ENCODE results near the gene KCNQ1.

KCNQ1 gene

DNA sequence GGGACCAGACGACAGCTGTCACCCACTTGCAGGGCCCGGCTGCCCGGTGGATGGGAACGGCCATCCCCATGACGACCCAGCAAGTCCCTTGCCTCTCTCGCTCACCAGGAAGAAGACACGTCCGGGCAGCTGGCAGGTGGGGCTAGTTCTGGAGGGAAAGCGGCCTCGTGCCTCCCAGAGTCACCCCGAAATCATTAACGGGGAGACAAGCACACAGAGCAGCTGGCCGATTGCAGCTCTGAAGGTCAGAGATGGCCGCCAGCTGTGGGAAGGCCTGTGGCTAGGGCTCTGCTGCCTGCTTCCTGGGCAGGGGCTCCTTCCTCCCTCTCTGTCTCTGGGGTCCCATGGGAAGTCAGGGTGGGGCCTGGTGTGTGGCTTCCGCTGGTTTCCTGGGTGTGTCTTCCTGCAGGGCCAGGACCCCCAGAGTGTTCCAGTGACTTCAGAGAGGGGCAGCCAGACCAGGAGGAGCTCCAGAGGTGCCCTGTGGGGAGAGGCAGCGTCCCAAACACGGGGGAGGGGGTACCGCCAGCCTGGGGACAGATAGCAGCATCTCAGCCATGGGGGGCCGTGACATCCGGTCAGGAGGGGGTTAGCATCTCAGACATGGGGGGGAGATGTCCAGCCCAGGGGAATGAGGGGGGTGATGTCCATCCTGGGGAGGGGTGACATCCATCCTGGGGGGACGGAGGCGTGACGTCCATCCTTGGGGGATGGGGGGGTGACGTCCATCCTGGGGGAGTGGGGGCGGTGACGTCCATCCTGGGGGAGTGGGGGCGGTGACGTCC is 114.9 kb downstream of the KCNQ1 start:
- no peak for ATAC-seq

DNA sequence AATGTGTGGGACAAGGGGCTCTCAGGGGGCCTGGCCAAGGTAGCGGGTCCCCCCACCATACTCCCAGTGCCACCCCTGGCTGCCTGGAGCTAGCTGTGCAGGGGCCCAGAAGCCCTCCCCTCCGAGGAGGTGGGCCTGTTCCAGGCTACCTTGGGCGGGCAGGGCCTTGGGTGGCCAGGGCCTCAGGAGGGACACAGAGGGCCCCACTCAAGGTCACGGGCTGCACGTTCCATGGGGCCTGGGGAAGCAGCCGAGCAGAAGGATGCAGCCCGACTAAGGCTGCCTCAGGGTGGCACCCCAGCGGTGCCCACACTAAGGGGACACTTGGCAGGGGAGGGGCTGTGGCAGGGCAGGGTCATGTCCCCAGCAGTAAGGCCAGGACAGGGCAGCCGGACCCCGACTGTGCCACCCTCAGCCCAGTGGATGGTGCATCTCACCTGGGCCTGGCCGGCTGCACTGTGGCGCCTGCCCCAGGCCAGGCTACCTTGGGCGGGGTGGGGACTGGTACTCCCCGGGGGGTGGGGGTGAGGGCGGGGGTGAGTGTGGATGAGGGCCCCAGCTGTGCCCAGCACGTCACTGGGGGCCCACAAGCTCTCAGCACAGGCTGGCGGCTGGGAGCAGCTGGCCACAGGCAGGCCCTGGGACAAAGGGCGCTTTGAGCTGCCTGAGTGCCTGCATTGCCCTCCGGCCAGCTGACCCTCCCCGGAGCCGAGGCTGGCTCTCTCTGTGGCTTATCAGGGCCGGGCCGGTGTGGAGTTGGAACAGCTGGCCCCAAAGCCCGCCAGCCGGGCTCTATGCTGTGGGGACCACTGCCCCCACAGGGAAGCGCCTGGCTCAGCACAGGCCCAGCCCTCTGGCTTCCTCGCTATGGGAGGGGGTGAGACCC is 117.1 kb downstream of the KCNQ1 start:
- ATAC-seq = no peak

DNA sequence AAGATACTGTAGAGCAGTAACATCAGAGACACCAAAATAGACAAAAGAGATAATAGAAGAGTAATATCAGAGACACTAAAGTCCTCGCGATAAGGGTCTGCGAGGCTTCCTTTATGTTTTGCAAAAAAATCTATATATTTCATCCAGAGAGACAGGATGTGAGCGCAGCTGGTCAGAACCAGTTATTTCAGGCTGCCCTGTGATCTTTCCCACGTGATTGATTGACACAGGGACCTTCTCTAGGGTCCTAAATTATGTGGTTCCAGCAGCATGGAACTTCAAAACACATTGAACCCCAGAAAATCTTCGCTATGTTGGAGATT is 118.0 kb downstream of the KCNQ1 start:
- ATAC-seq = no peak

DNA sequence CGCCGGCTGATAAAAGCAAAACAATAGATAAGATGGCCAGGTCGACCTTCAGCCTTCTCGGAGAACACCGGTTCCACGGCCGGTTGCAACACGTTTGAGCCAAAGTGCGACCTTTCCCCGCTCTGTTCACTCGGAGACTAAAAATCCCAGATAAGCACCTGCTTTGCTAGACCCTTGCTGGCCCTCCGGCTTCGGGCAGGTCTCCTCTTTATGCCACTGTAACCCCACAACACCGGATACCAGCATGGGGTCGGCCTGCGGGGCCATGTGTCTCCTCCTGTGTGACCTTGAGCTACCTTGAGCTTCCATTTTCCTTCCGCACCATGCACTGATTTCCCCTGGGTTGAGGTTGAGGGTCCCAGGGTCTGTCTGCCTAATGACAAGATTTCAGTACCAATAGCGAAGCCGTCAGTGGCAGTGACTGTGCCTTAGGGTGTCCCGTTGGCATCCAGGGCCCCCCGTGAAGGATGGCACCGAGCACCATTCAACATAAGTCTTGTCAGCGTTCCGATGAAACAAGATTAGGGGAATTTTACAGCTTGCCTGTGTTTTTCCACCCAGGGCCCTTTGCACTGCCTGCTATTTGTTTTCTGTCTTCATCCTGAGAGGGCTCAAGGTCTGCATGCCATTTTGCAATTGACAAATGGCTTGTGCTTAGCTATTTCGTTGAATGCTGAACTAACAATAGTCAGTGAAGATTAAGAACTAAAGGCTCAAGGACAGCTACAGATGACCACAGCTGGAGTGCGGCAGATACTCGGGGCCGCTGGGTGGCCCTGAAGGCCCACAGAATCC is 118.6 kb downstream of the KCNQ1 start:
- no peak for ATAC-seq

DNA sequence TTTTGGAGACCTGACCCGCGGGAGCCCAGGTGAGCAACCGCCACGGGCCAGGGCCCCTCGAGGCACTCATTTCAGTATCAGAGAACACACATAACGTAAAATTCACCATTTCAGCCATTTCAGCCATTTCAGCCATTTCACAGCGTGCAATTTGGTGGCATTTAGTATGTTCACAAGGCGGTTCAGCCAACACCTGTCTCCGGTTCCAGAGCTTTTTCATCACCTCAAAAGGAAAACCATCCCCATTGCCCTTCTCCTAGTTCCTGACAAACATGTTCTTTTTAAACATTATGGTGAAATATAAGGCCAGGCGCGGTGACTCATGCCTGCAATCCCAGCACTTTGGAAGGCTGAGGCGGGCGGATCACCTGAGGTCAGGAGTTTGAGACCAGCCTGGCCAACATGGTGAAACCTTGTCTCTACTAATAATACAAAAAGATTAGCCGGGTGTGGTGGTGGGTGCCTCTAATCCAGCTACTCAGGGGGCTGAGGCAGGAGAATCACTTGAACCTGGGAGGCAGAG is 119.3 kb downstream of the KCNQ1 start:
- no peak for ATAC-seq

DNA sequence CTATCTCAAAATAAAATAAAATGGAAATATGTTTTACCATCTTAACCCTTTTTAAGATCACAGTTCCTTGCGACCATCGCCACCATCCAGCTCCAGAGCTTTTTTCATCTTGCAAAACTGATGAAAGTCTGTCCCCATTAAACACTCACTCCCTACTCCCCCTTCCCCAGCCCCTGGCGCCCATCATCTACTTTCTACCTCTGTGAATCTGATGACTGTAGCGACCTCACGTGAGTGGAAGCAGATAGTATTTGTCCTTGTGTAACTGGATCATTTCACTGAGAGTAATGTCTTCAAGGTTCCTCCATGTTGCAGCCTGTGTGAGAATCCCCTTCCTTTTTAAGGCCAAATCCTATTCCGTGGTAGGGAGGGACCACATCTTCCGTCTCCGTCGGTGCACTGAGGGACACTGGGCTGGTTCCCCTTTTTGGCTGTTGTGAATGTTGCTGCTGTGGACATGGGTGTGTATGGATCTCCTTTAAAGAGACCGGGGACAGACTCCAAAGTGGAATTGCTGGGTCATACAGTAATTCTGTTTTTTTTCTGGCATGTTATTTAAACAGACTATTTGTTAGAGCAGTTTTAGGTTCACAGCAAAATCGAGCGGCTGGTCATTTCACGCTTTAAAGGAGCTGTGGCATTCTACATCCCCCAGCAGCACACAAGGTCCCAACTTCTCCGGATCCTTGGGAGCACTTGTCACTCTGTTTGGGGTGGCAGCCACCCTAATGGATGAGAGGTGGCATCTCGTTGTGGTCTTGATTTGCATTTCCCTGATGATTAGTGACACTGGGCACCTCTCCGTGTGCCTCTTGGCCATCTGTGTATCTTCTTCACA is 120.0 kb downstream of the KCNQ1 start:
- no peak for ATAC-seq

DNA sequence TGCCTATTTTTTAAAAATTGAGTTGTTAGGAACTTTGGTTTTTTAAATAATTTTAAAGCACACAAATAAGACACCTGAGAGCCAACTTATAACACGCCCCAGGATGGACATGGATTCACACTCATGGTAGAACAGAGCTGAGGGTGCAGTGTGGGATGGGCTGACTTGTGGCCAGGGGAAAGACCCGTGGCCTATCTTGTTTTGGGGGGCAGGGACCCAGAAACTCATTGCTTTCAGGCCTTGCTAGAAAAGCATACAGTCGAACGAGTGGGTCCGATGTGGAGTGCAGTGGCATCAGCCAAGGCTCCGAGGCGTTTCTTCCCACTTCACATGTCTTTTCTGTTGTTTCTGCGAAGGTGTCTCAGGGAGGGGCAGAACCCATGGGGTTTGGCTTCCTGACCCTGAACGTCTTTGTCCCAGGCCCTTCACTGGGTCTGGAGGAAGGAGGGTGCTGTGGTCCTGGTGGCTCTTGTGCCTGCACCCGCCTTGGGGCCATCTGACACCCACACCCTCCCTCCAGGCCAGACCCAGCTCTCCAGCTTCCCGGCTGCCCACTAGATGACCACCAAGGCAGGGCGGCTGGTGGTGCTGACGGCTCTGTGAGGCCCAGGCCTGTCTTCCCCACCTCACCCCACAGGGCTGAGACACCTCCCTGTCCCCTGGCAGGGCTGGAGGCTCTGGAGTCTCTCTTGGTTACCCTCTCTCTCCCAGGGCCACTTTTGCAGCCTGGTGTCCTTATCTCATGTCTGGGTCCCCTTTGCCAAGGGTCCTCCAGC is 120.8 kb downstream of the KCNQ1 start:
- ATAC-seq = no peak

DNA sequence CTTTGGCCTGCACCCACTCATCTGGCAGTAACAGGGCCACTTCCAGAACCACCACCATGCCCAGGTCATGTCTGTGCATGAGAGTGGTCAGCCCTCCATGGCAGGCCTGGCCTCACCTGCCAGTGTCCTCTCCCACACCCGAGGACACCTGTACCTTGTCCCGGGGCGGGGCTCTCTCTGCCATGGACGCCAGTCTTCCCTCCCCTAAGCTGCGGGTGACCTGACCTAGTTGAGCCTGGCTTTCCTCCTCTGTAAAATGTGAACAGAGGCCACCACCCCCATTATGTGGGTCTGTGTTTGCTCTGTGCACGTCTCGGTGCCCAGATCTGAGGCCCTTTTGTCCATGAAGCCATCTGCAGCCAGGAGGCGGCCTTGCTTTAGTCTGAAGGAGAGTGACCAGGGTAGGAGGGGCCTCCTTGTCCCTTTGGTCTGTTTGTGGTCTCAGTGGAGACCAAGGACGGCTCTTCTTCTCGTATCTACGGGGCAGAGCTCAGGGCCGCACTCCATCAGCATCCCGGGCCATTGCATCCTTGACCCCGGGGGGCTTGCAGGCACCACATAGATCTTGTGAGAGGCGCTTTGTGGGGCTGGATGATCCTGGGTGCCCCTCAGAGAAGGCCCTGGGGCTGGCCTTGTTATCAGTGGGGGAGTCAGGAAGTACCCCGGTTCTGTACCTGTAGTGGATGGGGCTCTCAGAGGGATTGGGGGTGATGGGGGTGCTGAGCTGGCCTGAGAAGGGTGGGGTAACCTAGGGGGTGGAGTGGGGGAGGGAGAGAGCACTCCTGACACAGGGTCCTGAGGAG is 121.6 kb downstream of the KCNQ1 start:
- ATAC-seq = no peak

DNA sequence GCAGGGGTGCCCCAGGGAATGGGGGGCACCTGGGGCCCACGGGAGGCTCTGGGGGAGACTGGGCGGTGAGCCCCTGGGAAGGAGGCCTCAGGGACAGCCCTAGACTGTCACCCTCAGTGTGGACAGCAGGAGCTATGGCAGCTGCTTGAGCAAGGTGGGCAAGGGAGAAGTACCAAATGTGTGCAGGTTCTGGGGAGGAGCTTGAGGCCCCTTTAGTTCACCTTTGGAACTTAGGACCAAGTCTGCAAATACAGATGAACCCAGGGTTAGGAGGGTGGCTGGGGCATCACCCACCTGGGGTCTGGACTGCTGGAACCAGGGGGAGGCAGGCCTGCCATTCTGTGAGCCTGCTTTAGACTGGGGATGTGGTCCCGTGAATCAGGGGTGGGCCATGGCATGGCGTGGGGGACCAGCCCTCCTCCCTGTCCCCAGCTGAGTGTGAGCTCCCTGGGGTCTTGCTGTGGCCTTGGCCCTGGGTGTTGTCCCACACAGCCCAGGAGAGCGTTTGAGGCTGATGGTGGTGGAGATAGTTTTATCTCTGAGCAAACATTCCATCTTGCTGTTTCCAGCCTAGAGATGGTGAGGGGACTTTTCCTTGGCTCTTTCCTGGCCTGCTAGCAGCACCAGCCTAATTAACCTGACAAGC is 122.3 kb downstream of the KCNQ1 start:
- no peak for ATAC-seq

DNA sequence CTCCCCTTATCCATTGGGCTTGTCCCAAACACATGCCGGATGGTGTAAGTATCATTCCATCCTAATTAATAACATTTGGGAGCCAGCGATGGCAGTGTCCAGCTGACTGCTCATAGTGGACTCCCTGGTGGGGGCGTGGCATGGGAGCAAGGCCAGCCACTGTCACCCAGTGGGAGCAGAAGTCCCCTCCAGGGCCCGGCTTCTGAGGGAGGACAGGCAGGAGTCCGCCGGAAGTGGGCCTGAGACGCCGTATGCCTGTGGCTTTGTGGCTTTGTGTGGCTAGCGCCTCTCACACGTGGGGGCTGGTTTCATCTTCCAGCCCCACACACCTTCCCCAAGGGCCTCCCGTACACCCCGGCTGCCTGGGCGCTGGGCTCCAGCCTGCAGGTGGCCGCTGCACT is 124.5 kb downstream of the KCNQ1 start:
- ATAC-seq = no peak

DNA sequence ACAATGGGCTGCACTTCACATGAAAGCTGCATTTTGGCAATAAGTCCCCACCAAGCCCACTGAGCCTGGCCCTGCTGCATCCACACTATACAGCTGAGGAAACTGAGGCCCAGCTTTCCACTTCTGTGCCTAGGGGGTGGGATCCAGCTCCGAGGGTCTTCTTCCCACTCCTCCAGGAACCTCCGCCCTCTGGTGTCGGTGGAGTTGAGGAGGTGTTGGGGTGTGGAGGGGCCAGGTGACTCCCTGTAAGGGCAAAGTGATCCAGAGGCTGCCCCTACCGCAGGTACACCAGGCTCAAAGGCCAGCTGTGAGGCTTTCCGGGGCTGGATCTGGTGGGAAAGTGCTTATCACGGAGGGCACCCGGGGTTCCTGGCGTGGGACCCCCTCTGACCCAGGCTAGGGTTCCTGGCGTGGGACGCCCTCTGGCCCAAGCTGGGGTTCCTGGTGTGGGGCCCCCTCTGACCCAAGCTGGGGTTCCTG is 125.0 kb downstream of the KCNQ1 start:
- ATAC-seq = no peak

DNA sequence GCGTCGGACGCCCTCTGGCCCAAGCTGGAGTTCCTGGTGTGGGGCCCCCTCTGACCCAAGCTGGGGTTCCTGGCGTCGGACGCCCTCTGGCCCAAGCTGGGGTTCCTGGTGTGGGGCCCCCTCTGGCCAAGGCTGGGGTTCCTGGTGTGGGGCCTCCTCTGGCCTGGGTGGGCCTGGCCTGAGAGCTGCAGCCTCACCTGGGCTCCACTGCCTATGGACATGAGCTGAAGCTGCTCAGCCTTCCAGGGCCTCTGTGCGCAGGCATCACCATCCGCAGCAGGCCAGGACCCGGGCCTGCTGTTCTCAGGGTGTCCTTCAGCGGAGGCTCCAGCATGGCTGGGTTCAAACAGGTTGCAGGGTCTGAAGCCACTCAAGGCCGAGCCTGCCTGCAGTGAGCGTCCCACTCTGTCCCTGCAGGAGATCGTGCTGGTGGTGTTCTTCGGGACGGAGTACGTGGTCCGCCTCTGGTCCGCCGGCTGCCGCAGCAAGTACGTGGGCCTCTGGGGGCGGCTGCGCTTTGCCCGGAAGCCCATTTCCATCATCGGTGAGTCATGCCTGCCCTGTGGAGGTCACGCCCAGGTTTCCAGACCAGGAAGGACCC is 125.5 kb downstream of the KCNQ1 start:
- ATAC-seq = no peak

DNA sequence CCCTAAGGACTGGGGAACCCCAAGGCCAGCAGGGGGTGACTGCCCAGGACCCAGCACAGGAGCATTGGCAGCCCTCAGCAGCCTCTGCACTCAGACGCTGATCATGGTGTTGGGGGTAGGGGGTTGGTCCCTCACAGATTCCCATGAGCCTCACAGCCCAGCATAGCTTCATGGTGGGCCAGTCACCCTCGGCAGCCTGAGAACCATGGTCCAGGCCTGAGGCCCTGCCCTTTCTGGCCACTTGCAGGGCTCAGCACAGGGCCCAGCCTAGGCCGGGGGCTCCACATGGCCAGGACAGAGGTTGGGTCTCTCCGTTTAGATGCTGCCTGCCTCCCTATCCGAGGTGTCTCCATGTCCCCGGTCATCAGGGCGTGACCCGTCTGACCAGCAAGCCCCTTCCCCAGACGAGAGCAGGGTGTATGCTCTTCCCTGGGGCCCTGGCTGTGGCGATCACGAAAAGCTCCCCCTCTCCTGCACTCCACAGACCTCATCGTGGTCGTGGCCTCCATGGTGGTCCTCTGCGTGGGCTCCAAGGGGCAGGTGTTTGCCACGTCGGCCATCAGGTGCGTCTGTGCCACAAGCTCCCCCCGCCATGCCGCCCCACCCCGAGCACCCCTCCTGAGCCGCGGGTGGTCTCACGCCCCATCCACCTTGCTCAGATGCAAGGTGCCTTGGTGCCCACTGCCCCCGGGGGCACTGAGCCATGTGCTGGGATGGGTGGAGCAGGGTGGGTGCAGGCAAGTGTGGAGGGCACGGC is 126.2 kb downstream of the KCNQ1 start:
- ATAC-seq = no peak

DNA sequence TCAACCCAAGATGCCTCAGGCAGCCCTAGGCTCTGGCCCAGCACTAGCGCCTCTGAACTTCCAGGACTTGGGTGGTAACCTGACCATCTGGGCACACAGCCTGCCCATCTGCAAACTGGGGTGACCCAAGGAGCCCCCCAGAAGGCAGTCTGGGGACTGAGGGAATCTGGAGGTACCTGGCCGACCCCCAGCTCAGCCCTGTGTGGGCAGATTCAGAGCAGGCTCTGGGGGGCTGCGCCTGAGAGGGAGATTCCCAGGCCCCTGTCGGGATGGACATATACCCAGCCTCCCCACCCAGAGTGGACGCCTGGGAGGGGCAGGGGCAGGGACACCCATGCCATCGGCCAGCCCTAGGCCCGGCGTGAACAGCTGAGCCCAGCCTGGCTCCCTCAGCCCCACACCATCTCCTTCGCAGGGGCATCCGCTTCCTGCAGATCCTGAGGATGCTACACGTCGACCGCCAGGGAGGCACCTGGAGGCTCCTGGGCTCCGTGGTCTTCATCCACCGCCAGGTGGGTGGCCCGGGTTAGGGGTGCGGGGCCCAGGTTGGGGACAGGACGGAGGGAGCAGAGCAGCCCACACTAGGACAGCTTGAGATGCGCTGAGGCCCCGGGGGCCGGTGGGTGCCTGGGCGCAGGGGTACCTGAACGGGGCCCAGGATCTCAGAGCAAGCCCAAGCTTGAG is 126.9 kb downstream of the KCNQ1 start:
- ATAC-seq = no peak

DNA sequence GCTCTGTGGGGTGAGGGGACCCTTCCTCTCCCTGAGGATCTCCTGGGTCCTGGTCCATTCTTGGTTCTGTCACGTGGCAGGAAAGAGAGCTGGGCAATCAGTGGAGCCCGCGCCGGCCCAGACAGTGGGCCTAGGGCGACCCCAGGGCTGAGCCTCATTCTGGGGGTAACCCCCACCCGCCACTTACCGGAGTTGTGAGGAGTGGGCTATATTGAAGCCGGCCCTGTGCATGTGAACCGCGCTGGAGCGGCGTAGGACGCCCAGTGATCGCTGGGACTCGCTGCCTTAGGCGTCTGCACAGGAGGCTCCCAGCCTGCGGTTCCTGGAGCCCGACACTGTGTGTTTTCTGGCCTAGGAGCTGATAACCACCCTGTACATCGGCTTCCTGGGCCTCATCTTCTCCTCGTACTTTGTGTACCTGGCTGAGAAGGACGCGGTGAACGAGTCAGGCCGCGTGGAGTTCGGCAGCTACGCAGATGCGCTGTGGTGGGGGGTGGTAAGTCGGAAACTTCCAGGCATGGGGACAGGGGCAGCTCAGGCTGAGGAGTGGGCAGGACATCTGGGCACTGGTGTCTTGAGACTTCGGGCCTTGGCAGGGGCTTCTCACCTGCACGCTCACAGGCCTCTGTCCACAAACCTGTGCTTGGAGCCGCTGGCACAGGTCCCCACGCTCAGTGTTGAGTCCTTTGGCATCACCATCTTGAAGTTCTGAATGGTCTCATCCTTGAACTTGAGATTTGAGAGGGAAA is 127.9 kb downstream of the KCNQ1 start:
- ATAC-seq = no peak

DNA sequence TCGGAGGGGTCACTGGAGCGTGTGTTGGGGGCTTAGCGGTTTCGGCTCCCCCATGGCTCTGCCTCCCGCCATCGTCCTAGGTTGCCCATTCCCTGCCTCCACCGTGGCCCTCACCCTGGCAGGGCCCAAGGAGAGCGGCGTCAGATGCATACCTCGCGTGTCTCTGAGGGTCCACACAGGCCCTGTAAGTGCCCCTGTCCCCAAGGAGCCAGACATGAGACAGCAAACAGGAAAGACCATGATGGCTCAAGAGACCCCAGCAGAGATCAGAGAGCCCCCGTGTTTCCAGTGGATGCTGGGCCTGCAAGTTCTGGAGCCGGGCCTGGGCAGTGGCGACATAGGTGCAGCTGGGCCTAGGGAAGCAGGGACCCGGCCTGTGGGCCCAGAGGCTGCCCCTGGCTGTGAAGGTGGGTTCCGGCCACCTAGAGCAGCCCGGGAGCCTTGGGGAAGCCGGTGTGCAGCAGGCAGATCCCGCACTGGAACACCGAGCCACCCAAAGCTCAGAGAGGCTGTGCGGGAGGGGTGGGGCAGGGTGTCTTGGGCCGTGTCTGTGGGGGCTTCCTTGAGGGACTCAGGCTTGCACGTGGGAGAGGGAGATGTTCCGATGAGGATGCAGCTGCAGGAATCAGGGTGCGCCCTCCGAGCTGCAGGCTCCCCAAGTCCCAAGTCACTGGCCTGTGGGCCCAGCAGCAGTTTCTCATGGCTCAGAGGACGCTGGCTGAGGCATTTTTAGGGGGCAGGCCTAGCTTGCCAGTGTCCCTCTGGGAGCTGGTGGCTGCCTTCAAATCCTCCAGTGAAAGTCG is 128.6 kb downstream of the KCNQ1 start:
- ATAC-seq = no peak

Measured in activated CD4-positive, CD25-positive, alpha-beta regulatory T cell treated with anti-CD3 and anti-CD28 coated beads, Interleukin-2, amount 50 U/mL, for 24 hours (primary cell).